ENCODE data around the gene MUC5AC.

- TF ChIP-seq CTCF (IDR thresholded peaks at IDR 0.05) (no peak), POLR2A (IDR thresholded peaks at IDR 0.05) (no peak)
Measured at GRCh38 chr11:1211838-1212237, 54.1 kb downstream of the MUC5AC start.

Data from adrenal gland (tissue), 5 donors.